CD4-positive, alpha-beta T cell (primary cell): Measurements from ENCODE around the gene UCHL5. TPM values are rescaled to one million over a fixed set of nuclear protein-coding genes. Genes with fewer than 3 reads are reported as not detected.

Source experiments
- ATAC-seq: fragments of 200-7000 bp; cut with Tn5 transposase; one replicate; pipeline ENCODE4 v1.10.0; 2022; ENCODE audit warnings: mild to moderate bottlenecking; ENCODE audit not compliant: poor library complexity
- CTCF ChIA-PET: fragments of 350-600 bp; sonication (Branson Sonifier 250); formaldehyde crosslinking; loops from one replicate; lab custom pipeline; 2021; ENCODE audit warnings: antibody characterized with exemption, inconsistent platforms; lab: Charles Lee
- POLR2A ChIA-PET: fragments of 350-600 bp; sonication (Branson Sonifier 250); formaldehyde crosslinking; loops from one replicate; lab custom pipeline; 2021; ENCODE audit warnings: antibody characterized with exemption, inconsistent platforms; lab: Charles Lee
- DNase-seq, 14 experiments: peaks; one replicate each; pipeline ENCODE4 v3.0.0-alpha.2; 2013 to 2020; ENCODE audit warnings: mixed read lengths in 2 of 14
- H3K27ac ChIP-seq, 2 donors: one replicate each; pipeline versions ENCODE4 v1.5.1 to v1.7.0; 2013; ENCODE audit warnings: low read length in 2 of 2, low read depth in 1 of 2, mild to moderate bottlenecking in 1 of 2
- H3K27me3 ChIP-seq, 2 experiments: 1 replicate in 1 of 2; 2 replicates in 1 of 2; pipeline versions ENCODE4 v1.6.1 to v1.7.0; 2013; ENCODE audit warnings: low read length in 2 of 2, control low read depth in 1 of 2, mild to moderate bottlenecking in 1 of 2, moderate library complexity in 1 of 2; ENCODE audit not compliant: insufficient read depth in 2 of 2, control insufficient read depth in 1 of 2
- H3K36me3 ChIP-seq: one replicate; pipeline ENCODE4 v1.6.1; 2013; ENCODE audit warnings: low read length, control low read depth; ENCODE audit not compliant: insufficient read depth
- H3K4me1 ChIP-seq: one replicate; pipeline ENCODE4 v1.6.1; 2013; ENCODE audit warnings: low read length, control low read depth; ENCODE audit not compliant: insufficient read depth
- H3K4me3 ChIP-seq: one replicate; pipeline ENCODE4 v1.5.1; 2013; ENCODE audit warnings: mild to moderate bottlenecking, low read length, moderate library complexity
- H3K9me3 ChIP-seq, 2 experiments: 1 replicate in 1 of 2; 2 replicates in 1 of 2; pipeline versions ENCODE4 v1.6.1 to v1.7.0; 2013; ENCODE audit warnings: low read length in 2 of 2, mild to moderate bottlenecking in 2 of 2, control low read depth in 1 of 2, moderate library complexity in 1 of 2; ENCODE audit not compliant: control insufficient read depth in 1 of 2, insufficient read depth in 1 of 2
- H3K27ac Mint-ChIP-seq: one replicate; pipeline ENCODE4 v1.8.0; 2020; ENCODE audit warnings: mixed read lengths
- H3K27me3 Mint-ChIP-seq: one replicate; pipeline ENCODE4 v1.8.0; 2021; ENCODE audit warnings: mixed read lengths
- H3K36me3 Mint-ChIP-seq: one replicate; pipeline ENCODE4 v1.8.0; 2021; ENCODE audit warnings: low read depth, mixed read lengths
- H3K4me1 Mint-ChIP-seq: one replicate; pipeline ENCODE4 v1.8.0; 2021; ENCODE audit warnings: low read depth, mixed read lengths
- H3K4me3 Mint-ChIP-seq: one replicate; pipeline ENCODE4 v1.8.0; 2020; ENCODE audit warnings: mild to moderate bottlenecking, mixed read lengths
- H3K9me3 Mint-ChIP-seq: one replicate; pipeline ENCODE4 v1.8.0; 2020; ENCODE audit warnings: mixed read lengths
- CTCF ChIP-seq: fragments of 200-600 bp; IDR thresholded peaks from one replicate; pipeline ENCODE4 v1.8.0; 2022; ENCODE audit warnings: antibody characterized with exemption, mild to moderate bottlenecking
- intact Hi-C, 2 experiments: fragments of 100-400 bp; cut with DNase I in 1 of 2; cut with micrococcal nuclease in 1 of 2; formaldehyde crosslinking; loops; one replicate each; pipeline versions ENCODE4 v1.15.1 to v1.9.0; 2023 to 2025; cut with DNase I, micrococcal nuclease
- total RNA-seq, 174 experiments: library from RNA in 2 of 174; stranded (reverse) in 2 of 174; gene quantifications; one replicate each; pipeline ENCODE4 v1.2.3 and lab custom pipeline; 2021 to 2026

UCHL5 gene
- total RNA-seq, 2 experiments from 2014 or later = 16.4 to 19.2 TPM

- Histone ChIP-seq H3K4me1 (no peaks in the 10 kb centered on the region), H3K27ac (no peak overlapping the region), H3K36me3 (peaks cover 17% of the 10 kb centered on the region), H3K27me3 (no peaks in the 10 kb centered on the region), H3K4me3 (no peak overlapping the region), H3K9me3 (no peaks in the 10 kb centered on the region)
- ChIA-PET POLR2A (interaction anchor here (1.0 kb wide), 1 partner anchor 28 kb away, joined by 3 read pairs; the partner anchor contains the start of gene UCHL5), CTCF (no interaction called here)
- no peak for TF ChIP-seq CTCF
- no peaks in the 10 kb centered on the region for H3K27me3 Mint-ChIP-seq
- H3K36me3 Mint-ChIP-seq = peaks cover 37% of the 10 kb centered on the region
- no peak overlapping the region for H3K27ac Mint-ChIP-seq
- H3K4me1 Mint-ChIP-seq = peaks cover 27% of the 10 kb centered on the region
- no peaks in the 10 kb centered on the region for H3K9me3 Mint-ChIP-seq
- H3K4me3 Mint-ChIP-seq = no peak overlapping the region
- intact Hi-C loops = no loop called here
- DNase-seq (no peak), ATAC-seq (no peak)
Observed at GRCh38 chr1:193030280-193030679, 28.9 kb downstream of the UCHL5 start.

- Histone ChIP-seq H3K27me3 (no peaks in the 10 kb centered on the region), H3K27ac (no peak overlapping the region), H3K9me3 (no peaks in the 10 kb centered on the region), H3K4me3 (no peak overlapping the region), H3K4me1 (no peaks in the 10 kb centered on the region), H3K36me3 (peaks cover 31% of the 10 kb centered on the region)
- Mint-ChIP-seq H3K4me1 (no peaks in the 10 kb centered on the region), H3K36me3 (peaks cover 52% of the 10 kb centered on the region), H3K27ac (no peak overlapping the region), H3K9me3 (no peaks in the 10 kb centered on the region), H3K4me3 (no peak overlapping the region), H3K27me3 (no peaks in the 10 kb centered on the region)
- CTCF ChIA-PET = no interaction called here
- ATAC-seq = no peak
- POLR2A ChIA-PET = no interaction called here
- intact Hi-C loops = loop anchor here in 1 of 2 experiments (10.0 kb wide), 1 partner anchor 420 kb away; no protein-coding TSS in a partner anchor
- TF ChIP-seq CTCF = no peak
- DNase-seq = no peak
Observed at GRCh38 chr1:193025218-193025617, 33.9 kb downstream of the UCHL5 start.

GRCh38 chr1:193019442-193020026, 39.6 kb downstream of the UCHL5 start:
- Histone ChIP-seq H3K27ac (no peak overlapping the region), H3K4me3 (no peak overlapping the region), H3K27me3 (no peaks in the 10 kb centered on the region), H3K9me3 (no peaks in the 10 kb centered on the region), H3K36me3 (peaks cover 20% of the 10 kb centered on the region), H3K4me1 (no peaks in the 10 kb centered on the region)
- intact Hi-C loops = loop anchor here (1.0 to 10.0 kb wide), 4 partner anchors 214 to 542 kb away; no protein-coding TSS in a partner anchor
- Mint-ChIP-seq H3K4me1 (no peaks in the 10 kb centered on the region), H3K4me3 (no peak overlapping the region), H3K27ac (no peak overlapping the region), H3K9me3 (no peaks in the 10 kb centered on the region), H3K36me3 (peaks cover 45% of the 10 kb centered on the region), H3K27me3 (no peaks in the 10 kb centered on the region)
- TF ChIP-seq CTCF = peak; percentile 68
- peak in 3 of 14 experiments; percentile 60 to 65 (median 63) for DNase-seq
- POLR2A ChIA-PET = interaction anchor here (0.6 to 1.5 kb wide), 2 partner anchors 206 to 212 kb away, joined by 3 to 11 read pairs; no protein-coding TSS in a partner anchor
- ATAC-seq = no peak
- CTCF ChIA-PET = interaction anchor here (0.7 to 4.1 kb wide), 5 partner anchors 10 to 545 kb away, joined by 3 to 22 read pairs (median 4); no protein-coding TSS in a partner anchor
